Ishikawa (cell line): ENCODE results near the gene PRR12.

Source experiments
- CEBPB ChIP-seq: IDR thresholded peaks from 2 replicates; pipeline ENCODE4 v1.6.1; 2012
- CREB1 ChIP-seq: IDR thresholded peaks from 2 replicates; pipeline ENCODE4 v1.6.1; 2012; ENCODE audit warnings: low read depth
- EGR1 ChIP-seq: IDR thresholded peaks from 2 replicates; pipeline ENCODE4 v1.6.1; 2012
- EP300 ChIP-seq: IDR thresholded peaks from 2 replicates; pipeline ENCODE4 v1.6.1; 2012; ENCODE audit warnings: borderline replicate concordance
- FOXM1 ChIP-seq: IDR thresholded peaks from 2 replicates; pipeline ENCODE4 v1.6.1; 2012; ENCODE audit warnings: low read depth, borderline replicate concordance
- MAX ChIP-seq: IDR thresholded peaks from 2 replicates; pipeline ENCODE4 v1.6.1; 2012
- NFIC ChIP-seq: IDR thresholded peaks from 2 replicates; pipeline ENCODE4 v1.6.1; 2012
- RAD21 ChIP-seq: IDR thresholded peaks from 2 replicates; pipeline ENCODE4 v1.6.1; 2012; ENCODE audit warnings: low read depth
- REST ChIP-seq: IDR thresholded peaks from 2 replicates; pipeline ENCODE4 v1.6.1; 2012; ENCODE audit warnings: low read depth, mild to moderate bottlenecking
- TAF1 ChIP-seq: IDR thresholded peaks from 2 replicates; pipeline ENCODE4 v1.6.1; 2012; ENCODE audit warnings: low read depth, mild to moderate bottlenecking
- TCF12 ChIP-seq: IDR thresholded peaks from 2 replicates; pipeline ENCODE4 v1.6.1; 2012; ENCODE audit warnings: low read depth
- TEAD4 ChIP-seq: IDR thresholded peaks from 2 replicates; pipeline ENCODE4 v1.6.1; 2012
- USF1 ChIP-seq: IDR thresholded peaks from 2 replicates; pipeline ENCODE4 v1.6.1; 2012
- YY1 ChIP-seq: IDR thresholded peaks from 2 replicates; pipeline ENCODE4 v1.6.1; 2012; ENCODE audit warnings: low read depth
- ZBTB7A ChIP-seq: IDR thresholded peaks from 2 replicates; pipeline ENCODE4 v1.6.1; 2012; ENCODE audit warnings: low read depth

The PRR12 gene

DNA sequence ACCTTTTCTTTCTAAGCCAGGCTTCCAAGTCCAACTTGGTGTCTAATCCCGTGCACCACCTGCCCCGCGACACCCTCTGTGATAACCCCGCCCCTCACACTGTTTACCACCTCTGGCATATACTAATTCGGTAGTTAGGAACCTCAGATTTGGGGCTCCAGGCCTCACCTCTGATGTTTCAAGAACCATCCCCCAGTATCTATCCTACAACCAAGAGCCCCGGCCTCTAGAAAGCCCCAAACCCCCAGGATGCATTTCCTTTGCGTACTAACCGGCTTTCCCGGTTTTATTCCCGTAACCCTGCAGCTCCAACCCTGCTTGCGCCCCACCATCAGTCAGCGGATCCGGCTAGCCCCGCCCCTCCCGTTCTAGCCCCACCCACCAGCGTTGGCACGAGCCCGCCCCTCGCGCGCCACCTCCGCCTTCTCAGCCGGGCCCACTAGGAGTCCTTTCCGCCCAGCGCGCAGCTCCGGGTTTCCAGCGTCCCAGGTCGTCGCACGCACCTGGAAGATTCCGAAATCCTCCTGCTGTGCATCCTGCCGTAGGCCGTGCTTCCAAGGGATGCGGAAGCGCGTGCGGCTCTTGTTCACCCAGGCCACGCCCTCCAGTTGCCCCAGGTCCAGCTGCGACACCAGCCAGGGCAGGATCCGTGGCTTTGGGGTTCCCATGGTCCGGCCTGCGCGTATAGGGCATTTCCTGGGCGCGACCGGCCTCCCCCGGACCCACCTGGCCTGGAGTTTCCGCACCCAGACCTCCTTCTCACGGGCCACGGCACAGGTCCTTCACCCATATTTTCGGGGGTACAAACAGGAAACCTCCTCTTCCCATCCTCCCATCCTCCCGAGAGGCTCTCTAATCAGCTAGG lies 73.4 kb downstream of the PRR12 start:
- TF ChIP-seq EGR1, result 0 out of 2 replicates have a peak, but pooled peaks have one; percentile 10
- TF ChIP-seq CEBPB, result no peak
- 0 out of 2 replicates have a peak, but pooled peaks have one; percentile 4 for TF ChIP-seq RAD21
- no peak for TF ChIP-seq ZBTB7A
- TF ChIP-seq USF1, result no peak
- no peak for TF ChIP-seq CREB1
- TF ChIP-seq MAX, result peak; percentile 86
- TF ChIP-seq TEAD4, result peak; percentile 21; the same call in 1 of the 2 replicates
- TF ChIP-seq FOXM1, result peak; percentile 18; the same call in 1 of the 2 replicates
- peak; percentile 25; the same call in 1 of the 2 replicates for TF ChIP-seq EP300
- peak; percentile 54; the same call in 1 of the 2 replicates for TF ChIP-seq TCF12
- TF ChIP-seq TAF1, result no peak
- no peak for TF ChIP-seq REST
- TF ChIP-seq NFIC, result no peak
- TF ChIP-seq YY1, result no peak

DNA sequence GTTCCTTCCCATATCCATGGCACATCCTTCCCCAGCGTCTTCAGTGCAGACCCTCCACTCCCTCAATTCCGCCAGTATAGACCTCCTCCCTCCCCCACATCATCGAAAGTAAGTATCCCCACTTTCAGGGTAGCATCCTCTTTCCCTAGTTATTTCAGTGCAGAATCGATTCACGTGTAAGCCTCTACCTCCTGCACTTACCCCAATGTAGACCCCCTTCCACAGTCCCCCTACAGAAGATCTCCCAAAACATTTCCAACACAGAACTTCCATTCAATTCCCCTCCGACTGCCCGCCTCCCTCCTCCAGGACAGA lies 74.0 kb downstream of the PRR12 start:
- TF ChIP-seq FOXM1 (no peak), EP300 (no peak), ZBTB7A (no peak; the same call in 1 of the 2 replicates), MAX (no peak), USF1 (no peak), EGR1 (no peak), TCF12 (no peak), CEBPB (no peak), TAF1 (no peak), NFIC (no peak), RAD21 (no peak), YY1 (no peak), REST (no peak), TEAD4 (no peak), CREB1 (no peak)

DNA sequence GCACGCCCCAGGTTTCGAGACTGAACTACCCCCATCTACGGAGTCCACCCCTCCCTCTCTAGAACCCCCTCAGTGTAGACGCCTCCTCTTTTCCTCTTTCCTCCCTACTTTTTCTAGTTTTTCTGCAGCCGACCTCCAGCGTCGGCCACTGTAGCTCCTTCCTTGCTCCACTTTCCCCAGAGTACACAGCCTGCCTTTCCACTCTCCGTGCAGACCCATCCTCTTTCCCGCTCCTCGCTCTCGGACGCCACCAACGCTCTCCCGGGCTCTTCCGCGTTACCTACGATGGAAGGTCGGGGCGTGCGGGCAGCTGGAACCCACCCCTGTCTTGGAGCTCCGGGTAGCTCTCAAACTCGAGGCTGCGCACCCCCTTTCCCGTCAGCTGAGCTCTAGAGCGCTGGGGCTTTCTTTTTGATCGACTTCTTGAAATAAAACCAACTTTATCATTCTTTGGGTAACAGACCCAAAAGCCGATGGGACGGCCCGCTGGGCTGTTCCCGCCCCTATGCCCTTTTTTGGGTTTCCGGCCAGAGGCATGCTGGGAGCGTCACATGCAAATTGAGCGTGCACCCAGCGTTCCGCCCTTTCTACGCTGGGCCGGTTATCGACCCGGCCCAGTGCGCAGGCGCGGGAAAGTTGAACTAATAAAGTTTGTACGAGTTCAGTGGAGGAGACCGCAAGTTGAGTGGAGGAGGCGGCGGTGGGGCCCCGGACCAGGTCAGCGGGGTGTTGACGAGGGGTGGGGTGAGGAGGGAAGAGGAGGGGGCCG lies 74.6 kb downstream of the PRR12 start, which contains the start of the genes BCL2L12 and IRF3:
TSS of gene BCL2L12 (plus strand) at position 583 of the 769 bp plus-strand sequence. CDS start 760 bp downstream, outside the sequence.
TSS of gene IRF3 (minus strand) at position 507 of the 769 bp plus-strand sequence. CDS start 1,019 bp downstream, outside the sequence.
- TF ChIP-seq RAD21 (no peak), MAX (peak; percentile 68), EP300 (no peak), NFIC (0 out of 2 replicates have a peak, but pooled peaks have one; percentile 9), REST (no peak), CREB1 (no peak), FOXM1 (no peak), TAF1 (peak; percentile 75), USF1 (no peak), YY1 (peak; percentile 26; the same call in 1 of the 2 replicates), EGR1 (no peak), TCF12 (peak; percentile 31; the same call in 1 of the 2 replicates), ZBTB7A (no peak; the same call in 1 of the 2 replicates), CEBPB (no peak), TEAD4 (no peak; the same call in 1 of the 2 replicates)
